ENCODE data around the gene C14orf180.

GRCh38 chr14:104595116-104595675, 15.6 kb downstream of the C14orf180 start:
- no peak for TF ChIP-seq POLR2AphosphoS5 (IDR thresholded peaks at IDR 0.05; ENCODE audit: low read depth, low read length)
- TF ChIP-seq, protein P1, sequence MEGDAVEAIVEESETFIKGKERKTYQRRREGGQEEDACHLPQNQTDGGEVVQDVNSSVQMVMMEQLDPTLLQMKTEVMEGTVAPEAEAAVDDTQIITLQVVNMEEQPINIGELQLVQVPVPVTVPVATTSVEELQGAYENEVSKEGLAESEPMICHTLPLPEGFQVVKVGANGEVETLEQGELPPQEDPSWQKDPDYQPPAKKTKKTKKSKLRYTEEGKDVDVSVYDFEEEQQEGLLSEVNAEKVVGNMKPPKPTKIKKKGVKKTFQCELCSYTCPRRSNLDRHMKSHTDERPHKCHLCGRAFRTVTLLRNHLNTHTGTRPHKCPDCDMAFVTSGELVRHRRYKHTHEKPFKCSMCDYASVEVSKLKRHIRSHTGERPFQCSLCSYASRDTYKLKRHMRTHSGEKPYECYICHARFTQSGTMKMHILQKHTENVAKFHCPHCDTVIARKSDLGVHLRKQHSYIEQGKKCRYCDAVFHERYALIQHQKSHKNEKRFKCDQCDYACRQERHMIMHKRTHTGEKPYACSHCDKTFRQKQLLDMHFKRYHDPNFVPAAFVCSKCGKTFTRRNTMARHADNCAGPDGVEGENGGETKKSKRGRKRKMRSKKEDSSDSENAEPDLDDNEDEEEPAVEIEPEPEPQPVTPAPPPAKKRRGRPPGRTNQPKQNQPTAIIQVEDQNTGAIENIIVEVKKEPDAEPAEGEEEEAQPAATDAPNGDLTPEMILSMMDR (IDR thresholded peaks at IDR 0.05): no peak
